OCI-LY1 (cell line): Measurements from ENCODE around the gene WDR55.
"Not testable (repeated sequence)": the region's sequence is repeated elsewhere in the genome, so short reads cannot be mapped to it uniquely, and the experiment has no call there.

Source experiments
- EZH2 ChIP-seq: fragments of 200-600 bp; sonication (generic), shearing (Covaris generic); IDR thresholded peaks from 2 replicates; pipeline ENCODE4 v1.8.0; 2017; ENCODE audit warnings: borderline replicate concordance, mixed run types, mild to moderate bottlenecking, antibody characterized with exemption, low read length, moderate library complexity, mixed read lengths
- TF ChIP-seq, protein P1 (sequence below): fragments of 200-600 bp; sonication (generic), shearing (Covaris generic); IDR thresholded peaks from 2 replicates; pipeline ENCODE4 v1.5.1; 2017; ENCODE audit warnings: mild to moderate bottlenecking, antibody characterized with exemption, low read length, moderate library complexity, mixed read lengths

DNA sequence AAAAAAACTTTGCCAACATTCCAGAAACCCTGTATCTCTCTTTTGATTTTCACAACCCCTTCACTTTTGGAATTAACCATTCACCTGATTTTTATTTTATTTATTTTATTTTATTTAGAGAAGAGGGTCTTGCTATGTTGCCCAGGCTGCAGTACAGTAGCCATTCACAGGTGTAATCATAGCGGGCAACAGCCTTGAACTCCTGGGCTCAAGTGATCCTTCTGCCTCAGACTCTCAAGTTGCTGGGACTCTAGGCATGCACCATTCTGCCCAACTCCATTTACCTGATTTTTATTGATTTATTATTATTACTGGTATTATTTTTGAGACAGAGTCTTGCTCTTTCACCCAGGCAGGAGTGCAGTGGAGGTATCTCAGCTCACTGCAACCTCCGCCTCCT, 51.5 kb downstream of the WDR55 start:
- TF ChIP-seq, protein P1, sequence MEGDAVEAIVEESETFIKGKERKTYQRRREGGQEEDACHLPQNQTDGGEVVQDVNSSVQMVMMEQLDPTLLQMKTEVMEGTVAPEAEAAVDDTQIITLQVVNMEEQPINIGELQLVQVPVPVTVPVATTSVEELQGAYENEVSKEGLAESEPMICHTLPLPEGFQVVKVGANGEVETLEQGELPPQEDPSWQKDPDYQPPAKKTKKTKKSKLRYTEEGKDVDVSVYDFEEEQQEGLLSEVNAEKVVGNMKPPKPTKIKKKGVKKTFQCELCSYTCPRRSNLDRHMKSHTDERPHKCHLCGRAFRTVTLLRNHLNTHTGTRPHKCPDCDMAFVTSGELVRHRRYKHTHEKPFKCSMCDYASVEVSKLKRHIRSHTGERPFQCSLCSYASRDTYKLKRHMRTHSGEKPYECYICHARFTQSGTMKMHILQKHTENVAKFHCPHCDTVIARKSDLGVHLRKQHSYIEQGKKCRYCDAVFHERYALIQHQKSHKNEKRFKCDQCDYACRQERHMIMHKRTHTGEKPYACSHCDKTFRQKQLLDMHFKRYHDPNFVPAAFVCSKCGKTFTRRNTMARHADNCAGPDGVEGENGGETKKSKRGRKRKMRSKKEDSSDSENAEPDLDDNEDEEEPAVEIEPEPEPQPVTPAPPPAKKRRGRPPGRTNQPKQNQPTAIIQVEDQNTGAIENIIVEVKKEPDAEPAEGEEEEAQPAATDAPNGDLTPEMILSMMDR: not testable (repeated sequence)
- not testable (repeated sequence) for TF ChIP-seq EZH2
